ENCODE measurements around the gene RPS6KL1.
"Not testable (repeated sequence)": the region's sequence is repeated elsewhere in the genome, so short reads cannot be mapped to it uniquely, and the experiment has no call there.

Gene RPS6KL1

DNA sequence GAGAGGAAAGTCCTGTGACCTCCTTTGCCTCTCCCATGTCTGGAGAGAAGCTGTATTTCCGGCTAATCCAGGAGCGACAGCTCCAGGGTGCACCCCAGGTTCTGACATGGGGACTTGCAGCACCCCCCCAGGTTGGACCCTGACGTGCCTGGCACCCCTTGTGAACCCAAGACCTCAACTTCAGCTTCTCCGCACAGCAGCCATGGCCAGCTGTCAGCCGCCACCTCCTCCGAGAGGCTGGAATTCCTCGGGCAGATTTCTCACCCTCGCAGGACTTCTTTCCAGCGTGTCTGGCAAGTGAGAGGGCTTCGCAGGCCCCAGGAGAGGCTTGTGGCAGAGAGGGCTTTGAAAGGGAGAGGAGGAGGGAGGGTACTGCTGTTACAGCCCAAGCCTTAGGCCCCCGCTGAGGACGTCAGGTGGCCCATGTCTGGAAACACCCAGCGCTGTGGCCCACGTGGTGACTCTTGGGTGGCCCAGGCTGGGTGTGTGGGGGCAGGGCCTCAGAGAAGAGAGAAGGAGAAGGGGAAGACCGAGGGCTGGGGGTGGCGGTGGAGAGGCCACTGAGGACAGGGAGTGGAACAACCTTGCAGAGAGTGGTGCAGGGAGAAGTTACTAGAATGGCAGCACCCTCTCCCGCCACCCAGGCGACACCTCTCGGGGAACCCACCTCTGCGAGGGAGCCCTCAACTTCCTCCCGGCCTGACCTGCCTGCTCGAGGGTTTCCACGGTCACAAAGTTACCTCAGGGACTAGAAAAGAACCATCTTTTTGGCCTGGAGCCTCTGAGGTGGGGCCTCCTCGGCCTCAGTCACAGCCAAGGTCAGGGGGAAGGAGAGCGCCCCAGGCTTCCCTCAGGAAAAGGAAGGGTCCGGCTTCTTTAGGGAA is 11.7 kb upstream of the RPS6KL1 start:
- DNase-seq: no peak

GRCh38 chr14:74934041-74934440 is 11.0 kb upstream of the RPS6KL1 start:
- DNase-seq: no peak

- not testable (repeated sequence) for DNase-seq
Observed at GRCh38 chr14:74932936-74933335, 9.9 kb upstream of the RPS6KL1 start.

GRCh38 chr14:74932401-74932901 is 9.4 kb upstream of the RPS6KL1 start:
- DNase-seq: peak; percentile 62

DNA sequence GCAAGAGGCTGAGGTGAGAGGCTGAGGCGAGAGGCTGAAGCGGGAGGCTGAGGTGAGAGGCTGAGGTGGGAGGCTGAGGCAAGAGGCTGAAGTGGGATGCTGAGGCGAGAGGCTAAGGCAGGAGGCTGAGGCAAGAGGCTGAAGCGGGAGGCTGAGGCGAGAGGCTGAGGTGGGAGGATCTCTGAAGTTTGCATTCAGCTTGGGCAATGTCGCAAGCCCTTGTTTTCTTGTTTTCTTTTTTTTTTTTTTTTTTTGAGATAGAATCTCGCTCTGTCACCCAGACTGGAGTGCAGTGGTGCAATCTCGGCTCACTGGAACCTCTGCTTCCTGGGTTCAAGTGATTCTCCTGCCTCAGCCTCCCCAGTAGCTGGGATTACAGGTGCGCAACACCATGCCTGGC is 8.7 kb upstream of the RPS6KL1 start:
- not testable (repeated sequence) for DNase-seq

DNA sequence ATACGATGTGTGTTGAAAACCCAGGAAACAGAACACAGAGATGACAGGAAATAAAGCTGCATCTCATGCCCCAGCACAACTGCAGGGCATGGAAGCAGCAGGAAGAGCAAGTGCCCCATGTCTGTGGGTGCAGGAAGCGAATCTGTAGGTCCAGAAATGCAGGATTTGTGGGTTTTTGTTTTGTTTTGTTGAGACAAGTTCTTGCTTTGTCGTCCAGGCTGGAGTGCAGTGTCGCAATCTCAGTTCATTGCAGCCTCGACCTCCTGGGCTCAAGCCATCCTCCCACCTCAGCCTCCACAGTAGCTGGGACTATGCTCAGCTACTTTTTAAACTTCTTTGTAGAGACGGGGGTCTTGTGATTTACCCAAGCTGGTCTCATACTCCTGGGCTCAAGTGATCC is 6.2 kb upstream of the RPS6KL1 start:
- no peak for DNase-seq

DNA sequence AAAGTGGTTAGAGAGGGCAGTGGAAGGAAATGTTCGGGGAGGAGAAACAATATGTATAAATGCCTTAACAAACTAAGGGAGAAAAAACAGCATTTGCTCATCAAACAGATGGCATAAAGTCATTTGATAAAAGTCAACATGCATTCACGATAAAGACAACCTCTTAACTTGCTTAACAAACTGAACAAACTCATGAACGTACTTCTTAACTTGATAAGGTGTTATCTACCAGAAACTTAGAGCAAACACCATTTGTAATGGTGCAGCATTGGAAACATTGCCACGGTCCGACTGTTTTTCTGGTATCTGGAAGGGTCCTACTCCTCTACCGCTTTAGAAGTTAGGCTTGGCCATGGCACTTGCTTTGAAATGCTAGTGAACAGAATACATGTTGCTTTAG is 4.2 kb upstream of the RPS6KL1 start:
- DNase-seq: no peak

DNA sequence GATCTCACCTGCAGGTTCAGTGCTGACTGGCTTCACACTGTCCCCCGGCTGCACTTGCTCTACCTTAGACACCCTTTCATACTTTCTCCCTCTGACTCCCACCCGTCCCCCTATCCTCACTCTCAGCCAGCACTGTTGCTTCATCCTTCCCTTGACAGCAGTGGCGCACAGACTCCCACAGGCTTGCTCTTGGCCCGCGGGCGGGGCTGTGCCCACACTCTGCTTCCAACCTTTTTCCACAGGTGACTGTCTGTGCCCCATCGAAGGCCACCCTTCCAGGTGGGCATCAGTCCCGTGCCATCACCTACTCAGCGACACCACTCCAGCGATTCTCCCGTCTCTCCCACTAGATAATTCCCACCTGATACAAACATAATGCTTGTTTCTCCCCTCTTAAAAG is 1.0 kb upstream of the RPS6KL1 start:
- no peak for DNase-seq

- no peak for DNase-seq
Observed at GRCh38 chr14:74921987-74922751, 891 bp downstream of the RPS6KL1 start.

GRCh38 chr14:74921053-74921620 is 1.9 kb downstream of the RPS6KL1 start:
- no peak for DNase-seq

DNA sequence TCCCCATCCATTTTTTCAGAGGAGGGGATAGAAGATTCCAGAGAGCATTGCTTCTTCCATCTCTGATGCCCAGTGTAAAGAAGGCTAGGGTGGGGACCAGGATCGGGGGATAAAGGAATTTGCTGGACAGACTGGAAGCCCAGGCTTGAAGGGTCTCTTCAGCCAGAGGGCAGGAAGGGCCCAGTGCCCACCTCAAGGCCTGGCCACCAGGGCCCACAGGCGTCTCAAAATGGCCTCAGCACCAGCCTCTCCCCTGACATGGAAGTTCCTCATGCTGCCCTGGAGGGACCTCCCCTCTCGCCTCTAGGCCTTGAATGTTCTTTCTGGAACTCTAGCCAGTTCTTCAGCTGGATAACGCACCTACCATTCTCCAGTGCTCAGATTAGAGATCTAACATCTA is 2.8 kb downstream of the RPS6KL1 start:
- no peak for DNase-seq

GRCh38 chr14:74919421-74920165 is 3.5 kb downstream of the RPS6KL1 start:
- DNase-seq: peak; percentile 35

GRCh38 chr14:74918380-74918779 is 4.7 kb downstream of the RPS6KL1 start:
- DNase-seq: no peak

DNA sequence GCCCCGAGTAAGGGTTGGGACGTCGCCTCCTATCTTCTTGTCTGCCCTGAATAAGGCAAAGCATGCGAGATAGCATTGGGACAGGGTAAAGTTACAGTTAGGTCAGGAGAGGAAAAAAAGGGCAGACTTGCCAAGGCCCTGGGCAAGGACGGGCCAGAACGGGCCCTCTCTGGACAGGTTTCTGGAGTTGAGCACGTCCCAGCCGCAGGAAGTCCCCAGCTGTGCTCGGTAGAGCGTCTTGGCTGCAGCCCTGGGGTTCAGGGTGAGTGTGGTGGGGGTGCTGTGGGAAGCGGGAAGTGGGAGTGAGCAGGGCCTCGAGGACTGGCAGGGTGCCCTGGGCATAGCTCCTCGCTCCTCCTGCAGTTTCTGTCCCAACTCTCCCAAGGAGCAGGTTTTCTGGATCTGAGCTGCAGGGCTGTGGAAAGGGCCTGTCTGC is 5.4 kb downstream of the RPS6KL1 start:
- DNase-seq: no peak

GRCh38 chr14:74917178-74917543 is 5.9 kb downstream of the RPS6KL1 start:
- no peak for DNase-seq

DNA sequence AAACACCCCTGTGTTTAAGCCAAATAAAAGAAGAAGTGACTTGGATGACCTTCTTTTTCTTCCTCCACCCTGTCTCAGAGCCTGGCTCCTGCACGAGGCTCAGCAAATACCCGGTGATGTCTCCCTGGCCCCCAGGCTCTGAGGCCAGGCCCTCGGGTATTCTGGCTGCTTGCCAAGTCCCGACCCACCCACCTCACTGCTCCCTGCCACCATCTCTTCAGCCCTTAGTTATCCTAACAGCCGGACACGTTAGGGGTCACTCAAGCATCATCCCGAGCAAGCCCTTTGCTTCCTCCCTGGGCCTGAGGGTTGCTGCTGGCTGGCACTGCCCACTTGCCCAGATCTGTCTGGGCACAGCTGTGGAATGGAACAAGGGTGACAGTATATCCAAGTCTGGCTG is 7.2 kb downstream of the RPS6KL1 start:
- no peak for DNase-seq

GRCh38 chr14:74915426-74915825 is 7.6 kb downstream of the RPS6KL1 start:
- DNase-seq: no peak

GRCh38 chr14:74913986-74914573 is 9.0 kb downstream of the RPS6KL1 start:
- DNase-seq: peak; percentile 49

- no peak for DNase-seq
Observed at GRCh38 chr14:74913393-74913910, 9.6 kb downstream of the RPS6KL1 start.

DNA sequence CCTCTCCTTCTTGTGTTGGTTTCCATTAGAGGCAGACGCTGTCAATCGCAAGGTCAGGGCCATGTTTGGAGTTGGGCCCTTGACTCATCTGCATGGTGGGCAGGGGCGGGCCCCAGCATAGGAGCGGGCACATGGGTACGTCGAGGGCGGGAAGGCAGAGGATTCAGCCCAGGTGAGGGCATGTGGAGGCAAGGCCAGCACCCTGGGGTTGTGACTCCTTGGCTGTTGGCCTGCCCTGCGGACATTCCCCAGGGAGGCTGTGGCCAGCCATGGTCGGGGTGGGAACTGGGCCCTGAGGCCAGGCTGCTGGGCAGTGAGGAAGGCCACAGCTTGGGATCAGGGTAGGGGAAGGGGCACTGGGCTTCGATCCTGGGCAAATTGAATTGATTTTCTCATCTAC is 10.3 kb downstream of the RPS6KL1 start:
- no peak for DNase-seq

GRCh38 chr14:74912111-74912510 is 10.9 kb downstream of the RPS6KL1 start:
- DNase-seq: no peak

DNA sequence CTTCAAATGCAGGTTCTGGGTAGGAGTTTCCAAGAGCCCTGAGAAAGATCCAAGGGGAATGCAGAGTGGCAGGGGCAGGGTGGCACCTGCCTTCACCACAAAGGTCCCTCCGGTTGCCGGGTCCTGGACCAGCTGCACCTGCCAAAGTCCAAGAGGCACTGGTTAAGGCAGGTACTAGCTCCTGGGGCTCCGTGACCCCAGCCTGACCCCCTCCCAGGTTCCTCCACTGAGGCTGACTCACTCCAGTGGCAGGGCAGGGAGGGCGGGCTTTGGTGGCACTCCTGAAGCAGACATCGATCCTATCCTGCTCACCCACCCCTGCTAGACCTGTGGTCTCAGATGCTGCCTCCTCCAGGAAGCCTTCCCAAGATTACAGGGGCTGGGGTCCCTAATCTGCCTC is 11.4 kb downstream of the RPS6KL1 start:
- DNase-seq: no peak
